ENCODE measurements around the gene DRC1.

DRC1 gene

GRCh38 chr2:26407526-26407925 lies 5.8 kb downstream of the DRC1 start:
- peaks cover 9% of the 10 kb centered on the region for H3K27me3 ChIP-seq
- no peak overlapping the region for H3K27ac ChIP-seq
- no peaks in the 10 kb centered on the region for H3K36me3 ChIP-seq
- TF ChIP-seq CTCF (IDR thresholded peaks at IDR 0.05): no peak
- no peaks in the 10 kb centered on the region for H3K9me3 ChIP-seq
- no peak overlapping the region for H3K4me3 ChIP-seq (ENCODE audit: low read depth in 1 of 2, low read length in 1 of 2)
- H3K4me1 ChIP-seq (ENCODE audit: control insufficient read depth in 1 of 2, insufficient read depth in 1 of 2, low read depth in 1 of 2, low read length in 1 of 2): peaks cover 0 to 16% of the 10 kb centered on the region in 2 experiments

GRCh38 chr2:26409785-26410184 lies 8.1 kb downstream of the DRC1 start:
- Histone ChIP-seq H3K36me3 (no peaks in the 10 kb centered on the region), H3K27ac (no peak overlapping the region), H3K4me1 (ENCODE audit: control insufficient read depth in 1 of 2, insufficient read depth in 1 of 2, low read depth in 1 of 2, low read length in 1 of 2) (peaks cover 0 to 19% of the 10 kb centered on the region in 2 experiments), H3K4me3 (ENCODE audit: low read depth in 1 of 2, low read length in 1 of 2) (no peak overlapping the region), H3K9me3 (no peaks in the 10 kb centered on the region), H3K27me3 (peaks cover 3% of the 10 kb centered on the region)
- no peak for TF ChIP-seq CTCF (IDR thresholded peaks at IDR 0.05)

- Histone ChIP-seq H3K27ac (peak overlapping the region; percentile 25), H3K27me3 (peaks cover 3% of the 10 kb centered on the region), H3K36me3 (no peaks in the 10 kb centered on the region), H3K4me3 (ENCODE audit: low read depth in 1 of 2, low read length in 1 of 2) (no peak overlapping the region), H3K9me3 (no peaks in the 10 kb centered on the region), H3K4me1 (ENCODE audit: control insufficient read depth in 1 of 2, insufficient read depth in 1 of 2, low read depth in 1 of 2, low read length in 1 of 2) (peaks cover 0 to 19% of the 10 kb centered on the region in 2 experiments)
- TF ChIP-seq CTCF (IDR thresholded peaks at IDR 0.05): no peak
These were observed 9.1 kb downstream of the DRC1 start for GRCh38 chr2:26410764-26411243.

- no peak for TF ChIP-seq CTCF (IDR thresholded peaks at IDR 0.05)
- peak overlapping the region; percentile 85 for H3K27ac ChIP-seq
- peaks cover 3% of the 10 kb centered on the region for H3K27me3 ChIP-seq
- H3K4me3 ChIP-seq (ENCODE audit: low read depth in 1 of 2, low read length in 1 of 2): no peak overlapping the region
- peaks cover 0 to 19% of the 10 kb centered on the region in 2 experiments for H3K4me1 ChIP-seq (ENCODE audit: control insufficient read depth in 1 of 2, insufficient read depth in 1 of 2, low read depth in 1 of 2, low read length in 1 of 2)
- no peaks in the 10 kb centered on the region for H3K36me3 ChIP-seq
- H3K9me3 ChIP-seq: no peaks in the 10 kb centered on the region
These were observed 9.7 kb downstream of the DRC1 start for GRCh38 chr2:26411419-26411818.

GRCh38 chr2:26412091-26412673 lies 10.5 kb downstream of the DRC1 start:
- TF ChIP-seq CTCF (IDR thresholded peaks at IDR 0.05): no peak
- Histone ChIP-seq H3K4me1 (ENCODE audit: control insufficient read depth in 1 of 2, insufficient read depth in 1 of 2, low read depth in 1 of 2, low read length in 1 of 2) (peaks cover 0 to 19% of the 10 kb centered on the region in 2 experiments), H3K4me3 (ENCODE audit: low read depth in 1 of 2, low read length in 1 of 2) (peak overlapping the region; percentile 17 to 58), H3K27me3 (peaks cover 3% of the 10 kb centered on the region), H3K27ac (peak overlapping the region; percentile 85), H3K9me3 (no peaks in the 10 kb centered on the region), H3K36me3 (no peaks in the 10 kb centered on the region)
